ENCODE measurements around the gene TMEM114. TPM values are rescaled to one million over a fixed set of nuclear protein-coding genes. Genes with fewer than 3 reads are reported as not detected.
"Not testable (repeated sequence)": the region's sequence is repeated elsewhere in the genome, so short reads cannot be mapped to it uniquely, and the experiment has no call there.

The TMEM114 gene
- total RNA-seq, 1 experiment from 2014 or later: not detected

GRCh38 chr16:8565498-8565897 is 24.8 kb downstream of the TMEM114 start:
- ChIA-PET POLR2A (no interaction called here), CTCF (no interaction called here)
- H3K27me3 ChIP-seq (ENCODE audit: control insufficient read depth, insufficient read depth, low read length): no peaks in the 10 kb centered on the region
- H3K4me3 ChIP-seq (ENCODE audit: low read depth in 2 of 2, low read length in 2 of 2): no peak overlapping the region
- in situ Hi-C loops (cut with HindIII; ENCODE audit: low pct_unique_long_range_greater_than_20kb, low sequenced_read_pairs) (no loop called here), intact Hi-C loops (cut with micrococcal nuclease; ENCODE audit: unreplicated experiment) (loop anchor here (5.0 kb wide), 2 partner anchors 92 to 317 kb away; partner anchors contain the start of gene LITAFD)
- H3K36me3 ChIP-seq (ENCODE audit: control insufficient read depth, insufficient read depth, low read length): no peaks in the 10 kb centered on the region
- H3K27ac ChIP-seq (ENCODE audit: low read length): no peak overlapping the region
- H3K4me1 ChIP-seq (ENCODE audit: control insufficient read depth, insufficient read depth, low read length): no peaks in the 10 kb centered on the region; the same call in 1 of the 2 replicates
- BruUV-seq (replicated peaks): no TSS peak
- no peak for DNase-seq (ENCODE audit: low read depth, low spot score)
- TF ChIP-seq POLR2AphosphoS5 (IDR thresholded peaks at IDR 0.05; ENCODE audit: low read depth, low read length) (no peak), REST (IDR thresholded peaks at IDR 0.05; ENCODE audit: insufficient read depth in 1 of 2, low read depth in 2 of 2, low read length in 1 of 2) (no peak), TCF7L2 (IDR thresholded peaks at IDR 0.05; ENCODE audit: low read depth, low read length) (no peak), SIN3A (IDR thresholded peaks at IDR 0.05; ENCODE audit: borderline replicate concordance, insufficient read depth, low read depth, low read length) (no peak), CTCF (IDR thresholded peaks at IDR 0.05) (no peak)
- H3K9me3 ChIP-seq (ENCODE audit: control insufficient read depth, insufficient read depth, low read depth, low read length): no peaks in the 10 kb centered on the region
- no peak for ATAC-seq

- ChIA-PET CTCF (no interaction called here), POLR2A (no interaction called here)
- no peak overlapping the region for H3K27ac ChIP-seq (ENCODE audit: low read length)
- no peak overlapping the region for H3K4me3 ChIP-seq (ENCODE audit: low read depth in 2 of 2, low read length in 2 of 2)
- no peaks in the 10 kb centered on the region for H3K36me3 ChIP-seq (ENCODE audit: control insufficient read depth, insufficient read depth, low read length)
- DNase-seq (ENCODE audit: low read depth, low spot score): no peak
- BruUV-seq (replicated peaks): no TSS peak
- no peaks in the 10 kb centered on the region for H3K9me3 ChIP-seq (ENCODE audit: control insufficient read depth, insufficient read depth, low read depth, low read length)
- in situ Hi-C loops (cut with HindIII; ENCODE audit: low pct_unique_long_range_greater_than_20kb, low sequenced_read_pairs): no loop called here
- no peak for TF ChIP-seq TCF7L2 (IDR thresholded peaks at IDR 0.05; ENCODE audit: low read depth, low read length)
- no peak for TF ChIP-seq REST (IDR thresholded peaks at IDR 0.05; ENCODE audit: insufficient read depth in 1 of 2, low read depth in 2 of 2, low read length in 1 of 2)
- TF ChIP-seq CTCF (IDR thresholded peaks at IDR 0.05): no peak
- no peak for TF ChIP-seq POLR2AphosphoS5 (IDR thresholded peaks at IDR 0.05; ENCODE audit: low read depth, low read length)
- TF ChIP-seq SIN3A (IDR thresholded peaks at IDR 0.05; ENCODE audit: borderline replicate concordance, insufficient read depth, low read depth, low read length): no peak
- intact Hi-C loops (cut with micrococcal nuclease; ENCODE audit: unreplicated experiment): loop anchor here (5.0 kb wide), 2 partner anchors 92 to 317 kb away; partner anchors contain the start of gene LITAFD
- H3K4me1 ChIP-seq (ENCODE audit: control insufficient read depth, insufficient read depth, low read length): no peaks in the 10 kb centered on the region; the same call in 1 of the 2 replicates
- H3K27me3 ChIP-seq (ENCODE audit: control insufficient read depth, insufficient read depth, low read length): no peaks in the 10 kb centered on the region
- ATAC-seq: no peak
Measured at GRCh38 chr16:8564934-8565345, 25.4 kb downstream of the TMEM114 start.

- CTCF ChIA-PET; H3K27ac ChIP-seq (ENCODE audit: low read length); H3K36me3 ChIP-seq (ENCODE audit: control insufficient read depth, insufficient read depth, low read length); DNase-seq (ENCODE audit: low read depth, low spot score); H3K27me3 ChIP-seq (ENCODE audit: control insufficient read depth, insufficient read depth, low read length); H3K4me1 ChIP-seq (ENCODE audit: control insufficient read depth, insufficient read depth, low read length); H3K9me3 ChIP-seq (ENCODE audit: control insufficient read depth, insufficient read depth, low read depth, low read length); POLR2A ChIA-PET; intact Hi-C loops (cut with micrococcal nuclease; ENCODE audit: unreplicated experiment); ATAC-seq; H3K4me3 ChIP-seq (ENCODE audit: low read depth in 2 of 2, low read length in 2 of 2); BruUV-seq (replicated peaks); in situ Hi-C loops (cut with HindIII; ENCODE audit: low pct_unique_long_range_greater_than_20kb, low sequenced_read_pairs): not testable (repeated sequence)
Measured at GRCh38 chr16:8563944-8564540, 26.3 kb downstream of the TMEM114 start.
